GM12875 (cell line): Measurements from ENCODE around the gene ZBTB47.

Experiments used
- H3K4me3 ChIP-seq: one replicate; pipeline ENCODE4 v1.5.1; 2011; ENCODE audit warnings: low read depth, low read length, control low read depth
- CTCF ChIP-seq: IDR thresholded peaks from 2 replicates; pipeline ENCODE4 v1.5.1; 2011; ENCODE audit warnings: low read depth, mild to moderate bottlenecking, control low read depth, inconsistent platforms, low read length, moderate library complexity, borderline replicate concordance; ENCODE audit not compliant: insufficient read depth

Gene ZBTB47

GRCh38 chr3:42713747-42714146 lies 60.2 kb downstream of the ZBTB47 start:
- no peak overlapping the region for H3K4me3 ChIP-seq

GRCh38 chr3:42714171-42714852 lies 60.8 kb downstream of the ZBTB47 start:
- no peak for TF ChIP-seq CTCF
- no peak overlapping the region for H3K4me3 ChIP-seq

More at GRCh38 chr3:42713747-42714146, 60.2 kb downstream of the ZBTB47 start:
- TF ChIP-seq CTCF: no peak
